ENCODE measurements around the gene CEP290.
A peak's percentile ranks its signal among the peaks of the same experiment; 100 is the strongest.
"Not testable (repeated sequence)": the region's sequence is repeated elsewhere in the genome, so short reads cannot be mapped to it uniquely, and the experiment has no call there.

The CEP290 gene

DNA sequence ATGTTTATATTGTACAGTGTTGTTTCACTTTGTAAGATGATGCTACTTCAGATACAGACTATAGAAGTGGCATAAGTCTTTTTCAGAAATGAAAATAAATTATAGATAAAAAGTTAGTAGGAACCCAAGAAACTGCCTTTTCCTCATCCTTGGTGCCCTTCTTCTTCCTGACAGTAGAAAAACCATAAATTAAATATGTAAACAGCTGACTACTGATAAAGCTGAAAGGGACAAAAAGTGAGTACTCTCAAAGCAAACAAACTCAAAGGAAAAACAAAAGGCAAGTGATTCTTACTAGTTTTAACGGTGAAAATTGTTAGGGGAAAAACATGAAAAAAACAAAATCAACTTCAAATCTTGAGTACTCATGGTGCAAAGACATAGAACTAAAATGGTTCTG lies 104.1 kb downstream of the CEP290 start:
- H2AFZ ChIP-seq, result no peak overlapping the region
- TF ChIP-seq, protein P1, sequence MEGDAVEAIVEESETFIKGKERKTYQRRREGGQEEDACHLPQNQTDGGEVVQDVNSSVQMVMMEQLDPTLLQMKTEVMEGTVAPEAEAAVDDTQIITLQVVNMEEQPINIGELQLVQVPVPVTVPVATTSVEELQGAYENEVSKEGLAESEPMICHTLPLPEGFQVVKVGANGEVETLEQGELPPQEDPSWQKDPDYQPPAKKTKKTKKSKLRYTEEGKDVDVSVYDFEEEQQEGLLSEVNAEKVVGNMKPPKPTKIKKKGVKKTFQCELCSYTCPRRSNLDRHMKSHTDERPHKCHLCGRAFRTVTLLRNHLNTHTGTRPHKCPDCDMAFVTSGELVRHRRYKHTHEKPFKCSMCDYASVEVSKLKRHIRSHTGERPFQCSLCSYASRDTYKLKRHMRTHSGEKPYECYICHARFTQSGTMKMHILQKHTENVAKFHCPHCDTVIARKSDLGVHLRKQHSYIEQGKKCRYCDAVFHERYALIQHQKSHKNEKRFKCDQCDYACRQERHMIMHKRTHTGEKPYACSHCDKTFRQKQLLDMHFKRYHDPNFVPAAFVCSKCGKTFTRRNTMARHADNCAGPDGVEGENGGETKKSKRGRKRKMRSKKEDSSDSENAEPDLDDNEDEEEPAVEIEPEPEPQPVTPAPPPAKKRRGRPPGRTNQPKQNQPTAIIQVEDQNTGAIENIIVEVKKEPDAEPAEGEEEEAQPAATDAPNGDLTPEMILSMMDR (IDR thresholded peaks at IDR 0.05), result no peak
- no peak overlapping the region for H3K27ac ChIP-seq
- H3K36me3 ChIP-seq (ENCODE audit: control insufficient read depth, insufficient read depth, low read length), result no peaks in the 10 kb centered on the region
- H3K4me3 ChIP-seq (ENCODE audit: low read depth, low read length), result no peak overlapping the region
- no peak overlapping the region for H3K9ac ChIP-seq
- no peaks in the 10 kb centered on the region for H3K27me3 ChIP-seq (ENCODE audit: control insufficient read depth, insufficient read depth, low read length)
- H3K4me1 ChIP-seq, result no peaks in the 10 kb centered on the region
- H3K4me2 ChIP-seq (ENCODE audit: low read length), result no peak overlapping the region
- H3K9me3 ChIP-seq (ENCODE audit: control insufficient read depth, low read length), result no peaks in the 10 kb centered on the region
- H3K79me2 ChIP-seq, result peaks cover 6% of the 10 kb centered on the region

DNA sequence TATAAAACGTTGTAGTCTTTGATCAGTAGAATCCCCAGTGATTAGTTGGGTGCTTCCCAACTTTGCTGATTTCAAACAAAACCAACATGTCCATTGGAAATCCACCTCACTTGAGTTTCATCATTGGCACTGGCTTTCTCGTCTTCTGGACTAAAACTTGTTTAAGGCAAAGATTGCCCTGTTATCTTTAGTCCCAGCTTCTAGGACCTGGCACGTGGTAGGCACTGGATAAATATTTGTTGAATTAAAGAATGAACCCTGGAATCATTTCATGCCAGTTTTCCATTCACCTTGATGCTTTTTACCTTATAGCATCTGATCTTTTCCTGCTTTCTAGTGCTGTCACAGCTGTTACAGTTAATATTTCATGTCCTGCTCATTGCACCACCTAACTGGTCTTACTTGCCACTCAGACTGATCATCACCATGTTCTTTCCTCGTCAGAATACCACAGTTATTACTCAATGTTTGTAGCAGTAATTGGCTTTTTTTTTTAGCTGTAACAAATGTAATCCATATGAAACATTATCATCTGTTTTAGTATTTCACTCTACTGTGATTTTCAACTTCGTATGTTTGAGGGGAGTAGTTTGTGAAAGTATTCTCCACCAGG lies 105.4 kb downstream of the CEP290 start:
- peak overlapping the region; percentile 98 for H3K4me3 ChIP-seq (ENCODE audit: low read depth, low read length)
- TF ChIP-seq, protein P1 (IDR thresholded peaks at IDR 0.05), result no peak
- peak overlapping the region; percentile 89 for H2AFZ ChIP-seq
- H3K4me1 ChIP-seq, result no peaks in the 10 kb centered on the region
- H3K9ac ChIP-seq, result no peak overlapping the region
- H3K36me3 ChIP-seq (ENCODE audit: control insufficient read depth, insufficient read depth, low read length), result no peaks in the 10 kb centered on the region
- H3K4me2 ChIP-seq (ENCODE audit: low read length), result peak overlapping the region; percentile 95
- H3K79me2 ChIP-seq, result peaks cover 6% of the 10 kb centered on the region
- H3K27me3 ChIP-seq (ENCODE audit: control insufficient read depth, insufficient read depth, low read length), result no peaks in the 10 kb centered on the region
- no peak overlapping the region for H3K27ac ChIP-seq
- H3K9me3 ChIP-seq (ENCODE audit: control insufficient read depth, low read length), result no peaks in the 10 kb centered on the region

DNA sequence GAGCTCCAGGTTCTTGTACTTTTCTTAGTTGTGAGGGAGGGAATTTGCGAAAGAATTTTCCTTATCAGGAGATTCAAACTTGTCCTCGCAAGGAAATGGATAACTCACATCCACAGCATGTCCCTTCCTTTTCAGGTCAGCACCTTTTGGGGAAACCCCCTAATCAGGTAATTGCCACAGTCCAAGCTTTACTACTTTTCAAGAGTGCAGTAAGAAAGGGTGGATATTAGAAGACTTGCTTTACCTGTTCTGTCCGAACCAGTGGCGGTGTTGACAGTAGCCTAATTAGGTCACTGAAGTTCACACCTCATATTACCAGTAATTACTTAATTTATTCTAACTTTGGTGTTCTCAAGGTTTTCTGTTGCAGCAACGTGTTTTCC lies 106.0 kb downstream of the CEP290 start:
- Histone ChIP-seq H3K4me2 (ENCODE audit: low read length) (peak overlapping the region; percentile 95), H3K4me3 (ENCODE audit: low read depth, low read length) (peak overlapping the region; percentile 98), H3K36me3 (ENCODE audit: control insufficient read depth, insufficient read depth, low read length) (no peaks in the 10 kb centered on the region), H3K79me2 (peaks cover 6% of the 10 kb centered on the region), H3K4me1 (no peaks in the 10 kb centered on the region), H3K27ac (peak overlapping the region; percentile 76), H2AFZ (peak overlapping the region; percentile 89), H3K27me3 (ENCODE audit: control insufficient read depth, insufficient read depth, low read length) (no peaks in the 10 kb centered on the region), H3K9ac (peak overlapping the region; percentile 40), H3K9me3 (ENCODE audit: control insufficient read depth, low read length) (no peaks in the 10 kb centered on the region)
- TF ChIP-seq, protein P1 (IDR thresholded peaks at IDR 0.05), result no peak

DNA sequence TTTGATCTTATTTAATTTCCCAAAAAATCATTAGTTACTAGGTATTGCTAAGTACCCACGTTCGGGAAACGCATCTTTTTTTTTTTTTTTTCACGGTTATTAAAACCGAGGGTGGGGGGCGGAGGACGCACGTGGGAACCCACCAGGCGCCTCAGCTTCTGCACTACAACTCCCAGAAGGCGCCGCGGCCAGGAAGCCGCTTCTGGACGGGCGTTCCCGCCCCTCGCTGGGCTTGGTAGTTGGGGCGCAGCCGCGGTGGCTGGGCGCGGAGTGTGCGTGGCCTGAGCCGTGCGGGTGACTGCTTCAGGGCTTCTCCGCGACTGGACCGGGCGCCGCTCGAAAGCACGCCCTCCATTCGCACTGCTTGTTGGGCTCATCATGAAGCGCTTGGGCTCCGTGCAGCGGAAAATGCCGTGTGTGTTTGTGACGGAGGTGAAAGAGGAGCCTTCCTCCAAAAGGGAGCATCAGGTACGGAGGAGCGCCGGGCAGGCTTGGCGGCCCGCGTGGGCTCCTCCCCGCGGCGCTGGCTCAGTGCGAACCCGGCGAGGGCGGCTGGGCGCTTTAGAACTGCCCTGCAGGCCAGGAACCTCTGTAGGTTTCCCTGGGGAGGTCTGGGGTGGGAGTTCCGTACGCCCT lies 106.5 kb downstream of the CEP290 start:
- no peaks in the 10 kb centered on the region for H3K4me1 ChIP-seq
- peak overlapping the region; percentile 95 for H3K4me2 ChIP-seq (ENCODE audit: low read length)
- H3K9ac ChIP-seq, result peak overlapping the region; percentile 40
- H3K4me3 ChIP-seq (ENCODE audit: low read depth, low read length), result peak overlapping the region; percentile 98
- peak overlapping the region; percentile 89 for H2AFZ ChIP-seq
- H3K9me3 ChIP-seq (ENCODE audit: control insufficient read depth, low read length), result no peaks in the 10 kb centered on the region
- no peaks in the 10 kb centered on the region for H3K36me3 ChIP-seq (ENCODE audit: control insufficient read depth, insufficient read depth, low read length)
- peaks cover 6% of the 10 kb centered on the region for H3K79me2 ChIP-seq
- H3K27ac ChIP-seq, result peak overlapping the region; percentile 76
- TF ChIP-seq, protein P1 (IDR thresholded peaks at IDR 0.05), result no peak
- H3K27me3 ChIP-seq (ENCODE audit: control insufficient read depth, insufficient read depth, low read length), result no peaks in the 10 kb centered on the region

DNA sequence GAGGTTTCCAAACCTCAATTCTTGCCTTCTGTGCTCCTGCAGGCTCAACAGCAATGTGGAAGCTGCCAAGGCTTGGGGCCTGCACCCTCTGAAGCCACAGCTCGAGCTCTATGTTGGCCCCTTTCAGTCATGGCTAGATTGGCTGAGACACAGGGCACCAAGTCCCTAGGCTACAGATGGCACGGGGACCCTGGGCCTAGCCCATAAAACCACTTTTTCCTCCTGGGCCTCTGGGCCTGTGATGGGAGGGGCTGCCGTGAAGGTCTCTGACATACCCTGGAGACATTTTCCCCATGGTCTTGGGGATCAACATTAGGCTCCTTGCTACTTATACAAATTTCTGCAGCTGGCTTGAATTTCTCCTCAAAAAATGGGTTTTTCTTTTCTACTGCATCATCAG lies 110.7 kb downstream of the CEP290 start:
- H3K27ac ChIP-seq; H2AFZ ChIP-seq; H3K4me1 ChIP-seq; H3K9me3 ChIP-seq (ENCODE audit: control insufficient read depth, low read length); H3K4me3 ChIP-seq (ENCODE audit: low read depth, low read length); H3K27me3 ChIP-seq (ENCODE audit: control insufficient read depth, insufficient read depth, low read length); H3K79me2 ChIP-seq; H3K4me2 ChIP-seq (ENCODE audit: low read length); H3K9ac ChIP-seq; H3K36me3 ChIP-seq (ENCODE audit: control insufficient read depth, insufficient read depth, low read length): not testable (repeated sequence)

Measured in parathyroid adenoma (tissue), 2 donors.